ENCODE results near the gene SLC39A9.
"Not testable (repeated sequence)": the region's sequence is repeated elsewhere in the genome, so short reads cannot be mapped to it uniquely, and the experiment has no call there.

Gene SLC39A9

DNA sequence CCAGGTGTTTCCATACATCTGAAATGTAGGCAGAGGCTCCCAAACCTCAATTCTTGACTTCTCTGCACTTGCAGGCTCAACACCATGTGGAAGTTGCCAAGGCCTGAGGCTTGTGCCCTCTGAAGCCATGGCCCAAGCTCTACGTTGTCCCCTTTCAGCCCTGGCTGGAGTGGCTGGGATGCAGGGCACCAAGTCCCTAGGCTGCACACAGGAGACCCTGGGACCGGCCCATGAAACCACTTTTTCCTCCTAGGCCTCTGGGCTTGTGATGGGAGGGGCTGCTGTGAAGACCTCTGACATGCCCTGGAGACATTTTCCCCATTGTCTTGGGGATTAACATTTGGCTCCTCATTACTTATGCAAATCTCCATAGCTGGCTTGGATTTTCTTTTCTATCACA lies 79.6 kb downstream of the SLC39A9 start:
- DNase-seq (ENCODE audit: low read depth): not testable (repeated sequence)

DNA sequence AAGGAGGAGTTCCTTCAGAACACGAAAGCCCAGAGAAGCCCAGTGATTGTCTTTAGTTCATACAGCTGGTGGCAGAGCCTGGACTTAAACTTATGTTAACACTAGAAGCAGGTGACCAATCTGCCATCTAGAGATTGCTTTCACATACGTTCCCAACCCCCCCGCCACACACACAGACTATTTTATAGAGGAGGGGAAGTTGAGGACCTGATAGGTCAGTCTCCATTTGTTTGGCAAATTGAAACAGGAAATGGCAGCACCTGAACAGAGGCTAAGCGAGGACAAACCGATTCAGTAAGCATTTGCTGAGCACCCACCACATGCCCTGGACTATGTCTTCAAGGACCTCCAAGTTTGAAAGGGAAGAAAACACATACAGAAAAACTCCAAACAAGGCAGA lies 81.2 kb downstream of the SLC39A9 start:
- DNase-seq (ENCODE audit: low read depth): no peak

DNA sequence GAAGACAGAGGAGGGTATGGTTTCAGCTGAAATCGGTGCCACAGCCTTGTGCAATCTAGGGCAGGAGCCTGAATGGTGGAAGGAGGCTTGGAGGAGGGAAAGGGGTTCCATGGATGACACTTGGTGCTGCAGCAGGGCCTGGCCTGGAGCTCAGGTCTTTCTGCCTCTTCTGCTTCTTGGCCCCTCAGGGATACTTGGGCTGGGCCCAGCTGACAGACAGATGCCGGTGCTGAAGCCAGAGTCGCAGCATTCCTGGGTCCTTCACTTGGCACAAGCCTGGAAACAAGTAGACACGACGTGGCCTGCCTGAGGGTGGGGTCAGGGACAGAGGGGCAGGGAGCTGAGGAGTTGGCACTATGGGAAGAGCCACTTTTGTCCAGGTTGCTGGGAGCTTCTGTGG lies 81.6 kb downstream of the SLC39A9 start:
- no peak for DNase-seq (ENCODE audit: low read depth)

DNA sequence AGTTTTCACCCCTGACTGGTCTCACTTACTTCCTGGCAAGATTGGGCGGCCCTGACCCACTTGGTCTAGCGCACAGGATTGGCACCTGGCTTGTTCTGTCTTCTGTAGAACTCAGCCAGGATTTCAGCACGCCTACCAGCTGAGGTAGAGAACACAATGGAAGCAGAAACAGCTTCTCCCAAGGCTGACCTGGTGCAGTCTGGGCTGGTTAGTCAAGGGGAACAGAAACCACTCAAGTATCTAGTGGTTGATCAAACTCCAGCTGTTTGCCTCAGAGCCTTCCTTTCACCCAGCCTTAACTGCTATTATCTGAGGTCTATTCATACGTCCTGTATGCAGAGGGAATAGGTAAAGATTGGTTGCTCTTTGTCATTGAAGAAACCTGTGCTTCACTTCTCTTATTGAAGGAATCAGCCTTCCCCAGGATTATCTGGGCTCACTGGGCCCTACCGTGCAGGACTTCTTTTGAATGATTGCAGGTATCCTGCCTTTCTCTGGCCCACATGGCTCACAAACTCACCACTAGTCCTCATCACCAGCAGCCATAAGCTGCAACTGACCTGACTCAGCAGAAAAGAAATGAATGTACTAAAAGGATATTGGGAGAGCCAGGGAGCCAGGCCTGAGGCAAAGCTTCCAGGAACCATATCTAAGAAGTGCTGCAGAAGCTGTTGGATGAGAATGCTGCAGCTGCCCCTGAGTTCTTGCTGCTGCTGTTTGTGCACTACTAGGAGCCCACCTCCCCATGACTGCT lies 83.5 kb downstream of the SLC39A9 start:
- no peak for DNase-seq (ENCODE audit: low read depth)

DNA sequence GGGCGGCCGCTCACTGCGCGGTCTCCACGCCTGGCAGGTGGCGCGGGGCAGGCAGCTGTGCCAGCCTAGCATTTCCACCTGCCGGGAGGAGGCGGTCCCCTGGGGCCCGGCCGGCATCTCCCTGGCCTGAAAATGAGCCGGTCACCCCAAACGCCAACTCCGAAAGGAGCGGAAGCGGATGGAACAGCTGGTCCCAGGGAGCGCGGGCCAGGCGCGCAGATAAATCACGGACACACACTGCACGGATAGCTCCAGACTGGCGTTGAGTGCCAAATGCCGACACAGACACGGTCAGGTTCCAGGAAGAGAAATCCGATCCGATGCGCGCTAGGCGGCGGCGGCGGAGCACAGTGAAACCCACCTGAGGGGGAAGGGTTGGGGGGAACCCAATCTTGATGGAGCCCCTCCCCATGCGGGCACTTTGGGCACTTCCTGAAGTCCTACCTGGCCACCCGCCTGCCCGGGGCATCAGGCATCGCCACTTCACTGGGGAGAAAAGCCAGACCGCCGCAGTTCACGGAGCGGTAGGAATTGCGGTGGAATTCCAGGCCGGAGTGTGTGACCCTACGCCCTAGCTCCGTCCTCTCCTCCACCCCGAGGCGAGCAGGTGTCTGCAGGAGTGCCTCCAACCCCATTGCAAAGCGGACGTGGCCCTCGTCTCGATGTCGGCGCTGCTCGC lies 85.4 kb downstream of the SLC39A9 start:
- DNase-seq (ENCODE audit: low read depth): no peak

DNA sequence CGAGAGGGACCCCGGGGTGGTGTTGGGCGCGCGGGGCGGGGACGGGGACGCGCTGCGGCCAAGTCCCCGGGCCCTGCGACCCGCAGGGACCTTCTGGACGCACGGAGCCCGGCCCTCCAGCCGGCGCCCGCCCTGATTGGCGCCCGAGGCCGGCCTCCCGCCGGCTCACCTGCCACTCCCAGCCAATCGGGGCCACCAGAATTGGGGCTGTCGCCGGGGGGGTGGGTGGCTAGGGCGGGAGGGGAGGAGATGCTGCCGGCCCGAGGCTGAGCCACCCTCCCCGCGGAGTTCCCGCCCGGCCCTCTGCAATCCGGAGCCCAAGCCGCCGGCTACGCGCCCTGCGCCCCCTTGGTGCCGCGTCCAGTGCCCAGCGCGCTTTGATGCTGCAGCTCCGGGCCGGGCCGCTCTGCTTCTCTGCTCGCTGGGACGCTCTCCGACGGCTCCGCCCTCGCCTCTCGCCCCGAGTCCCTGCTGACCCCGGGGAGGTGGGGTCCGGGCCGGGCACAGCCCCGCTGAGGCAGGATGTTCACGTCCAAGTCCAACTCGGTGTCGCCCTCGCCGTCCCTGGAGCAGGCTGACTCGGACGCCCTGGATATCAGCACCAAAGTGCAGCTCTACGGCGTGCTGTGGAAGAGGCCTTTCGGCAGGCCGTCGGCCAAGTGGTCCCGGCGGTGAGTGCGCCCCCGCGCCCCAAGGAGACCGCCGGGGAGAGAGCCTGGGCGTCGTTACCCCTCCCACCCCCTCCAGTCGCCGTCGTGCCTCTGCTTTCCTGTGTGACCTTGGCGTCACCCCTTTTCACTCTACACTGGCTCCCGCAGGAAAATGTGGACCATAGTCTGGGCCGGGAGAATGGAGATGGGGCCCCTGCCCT lies 86.2 kb downstream of the SLC39A9 start, which contains the start of gene PLEKHD1:
Gene PLEKHD1, plus strand, starts transcription at position 285 of the 871 bp plus-strand sequence. Its CDS starts 238 bp downstream, at position 523.
- no peak for DNase-seq (ENCODE audit: low read depth)

DNA sequence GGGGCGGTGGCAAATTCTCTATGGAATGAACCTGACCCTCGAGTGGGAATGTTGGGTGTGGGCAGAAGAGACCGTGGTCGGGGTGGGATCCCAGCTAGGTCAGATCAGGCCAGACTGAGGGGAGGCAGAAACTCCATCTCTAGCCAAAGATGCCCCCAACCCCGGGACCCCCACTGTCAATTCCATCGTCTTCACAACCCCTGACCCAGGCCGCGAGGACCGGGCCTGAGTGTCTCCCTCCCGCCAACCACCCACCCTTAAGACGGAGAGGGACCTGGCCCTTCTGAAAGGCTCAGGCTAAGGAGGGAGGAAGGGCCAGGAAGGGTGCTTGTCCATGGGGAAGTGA lies 86.8 kb downstream of the SLC39A9 start:
- DNase-seq (ENCODE audit: low read depth): no peak

DNA sequence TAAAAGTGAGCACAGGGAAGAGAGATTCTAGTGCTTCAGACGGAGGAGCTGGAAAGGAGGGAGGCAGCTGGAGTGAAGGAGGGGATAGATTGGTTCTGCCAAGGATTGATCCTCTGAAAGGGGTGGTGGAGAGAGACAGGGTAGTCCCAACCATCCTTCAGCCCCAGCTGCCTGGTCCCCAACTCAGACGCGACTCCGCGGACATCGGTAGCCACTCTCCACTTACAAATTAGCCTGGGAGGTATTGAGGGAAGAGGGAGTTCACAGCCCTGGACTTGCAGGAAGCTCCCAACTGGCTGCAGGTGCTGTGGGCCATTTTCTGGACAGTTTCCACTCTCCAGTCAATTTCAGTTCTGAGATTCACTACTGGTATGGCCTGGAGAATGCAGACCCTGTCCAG lies 87.2 kb downstream of the SLC39A9 start:
- DNase-seq (ENCODE audit: low read depth): no peak

DNA sequence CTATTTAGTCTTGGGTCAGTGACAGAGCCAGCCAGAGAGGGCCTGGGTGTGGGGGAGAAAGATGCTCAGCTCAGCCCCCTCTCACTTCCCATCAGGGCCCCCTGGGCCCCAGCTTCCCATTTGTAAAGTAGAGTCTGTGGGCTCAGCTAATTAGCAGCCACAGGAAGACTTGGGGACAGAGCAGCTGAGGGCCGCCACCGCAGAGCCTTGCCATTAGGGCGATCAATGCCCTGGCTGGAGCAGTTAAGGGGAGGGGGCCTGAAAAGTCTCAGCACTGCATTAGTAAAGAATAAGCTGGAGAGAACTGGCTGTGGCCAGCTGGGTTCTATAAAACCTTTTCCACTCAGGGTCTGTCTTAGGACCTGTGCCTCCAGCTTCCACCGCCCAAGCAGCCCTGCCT lies 88.7 kb downstream of the SLC39A9 start:
- DNase-seq (ENCODE audit: low read depth): no peak

DNA sequence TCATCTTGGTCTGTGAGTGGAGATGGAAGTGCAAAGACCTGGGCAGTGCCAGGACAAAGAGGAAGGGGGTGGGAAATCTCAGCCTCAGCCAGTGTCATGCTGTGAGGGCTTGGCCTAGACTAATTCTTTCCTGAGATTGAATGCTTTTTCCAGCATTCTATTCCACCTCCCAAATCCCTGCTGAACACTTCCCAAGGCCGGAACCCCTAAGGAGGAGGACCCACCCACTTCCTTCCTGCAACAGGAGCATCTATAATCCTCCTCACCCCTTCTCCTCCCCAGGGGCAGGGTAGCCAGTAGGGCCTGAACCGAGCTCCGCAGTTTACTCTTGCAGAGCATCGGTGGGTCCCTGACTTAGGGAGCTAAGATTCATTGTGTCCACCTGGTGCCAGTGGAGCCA lies 89.3 kb downstream of the SLC39A9 start:
- DNase-seq (ENCODE audit: low read depth): no peak

DNA sequence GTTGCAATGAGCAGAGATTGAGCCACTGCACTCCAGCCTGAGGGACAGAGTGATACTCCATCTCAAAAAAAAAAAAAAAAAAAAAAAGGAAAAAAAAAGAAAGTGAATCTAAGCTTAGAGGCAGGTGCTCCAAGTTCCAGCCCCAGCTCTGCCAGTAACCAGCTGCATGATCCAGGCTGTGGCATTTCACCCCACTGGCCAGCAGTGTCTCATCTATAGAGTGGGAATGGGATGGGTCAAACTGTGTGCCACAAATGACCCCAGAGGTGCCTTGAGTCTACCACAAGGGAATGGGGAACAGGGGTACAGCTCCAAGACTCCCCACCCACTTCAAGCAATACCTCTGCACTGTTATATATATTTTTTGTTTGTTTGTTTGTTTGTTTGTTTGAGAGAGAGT lies 91.0 kb downstream of the SLC39A9 start:
- no peak for DNase-seq (ENCODE audit: low read depth)

DNA sequence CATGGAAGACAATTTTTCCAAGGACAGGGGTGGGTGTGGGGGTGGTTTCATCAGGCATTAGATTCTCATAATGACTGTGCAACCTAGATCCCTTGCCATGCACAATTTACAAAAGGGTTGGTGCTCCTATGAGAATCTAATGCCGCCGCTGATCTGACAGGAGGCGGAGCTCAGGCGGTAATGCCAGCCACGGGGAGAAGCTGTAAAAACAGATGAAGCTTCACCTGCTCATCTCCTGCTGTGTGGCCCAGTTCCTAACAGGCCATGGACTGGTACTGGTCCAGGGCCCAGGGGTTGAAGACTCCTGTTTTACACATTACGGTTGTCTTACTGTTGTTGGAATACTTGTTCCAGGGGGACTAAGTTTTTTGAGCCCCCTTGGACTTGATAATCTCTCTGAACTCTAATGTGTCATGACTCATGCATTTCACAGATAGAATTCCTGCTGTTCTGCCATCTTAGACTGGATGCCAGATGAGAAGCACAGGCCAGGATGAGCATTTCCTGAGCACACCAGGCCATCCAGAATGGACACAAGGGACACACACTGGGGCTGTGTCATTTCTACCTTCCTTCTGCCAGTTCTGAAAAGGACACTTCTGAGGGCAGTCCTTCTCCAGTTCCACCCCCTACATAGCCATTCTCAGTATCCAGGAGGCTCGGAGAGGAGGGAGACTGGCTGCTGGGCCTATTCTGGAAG lies 91.9 kb downstream of the SLC39A9 start:
- DNase-seq (ENCODE audit: low read depth): no peak

DNA sequence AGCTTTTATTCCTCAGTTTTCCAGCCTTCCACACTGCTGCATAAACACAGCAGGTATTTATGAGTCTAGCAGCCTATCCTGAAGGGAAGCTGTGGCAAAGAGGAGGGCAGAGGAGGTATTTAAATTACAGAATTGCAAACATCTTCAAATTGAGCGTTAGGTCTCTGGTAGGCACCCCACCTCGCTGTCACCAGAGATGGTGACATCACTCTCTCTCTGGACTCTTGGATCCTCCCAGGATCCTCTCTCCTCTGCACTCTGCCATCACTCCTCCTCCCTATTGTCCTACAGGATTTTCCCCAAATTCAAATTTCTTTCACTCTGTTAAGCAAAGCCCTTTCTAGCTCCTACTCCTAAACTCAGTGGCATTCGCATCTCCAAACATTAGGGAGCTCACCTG lies 92.7 kb downstream of the SLC39A9 start:
- DNase-seq (ENCODE audit: low read depth): no peak

DNA sequence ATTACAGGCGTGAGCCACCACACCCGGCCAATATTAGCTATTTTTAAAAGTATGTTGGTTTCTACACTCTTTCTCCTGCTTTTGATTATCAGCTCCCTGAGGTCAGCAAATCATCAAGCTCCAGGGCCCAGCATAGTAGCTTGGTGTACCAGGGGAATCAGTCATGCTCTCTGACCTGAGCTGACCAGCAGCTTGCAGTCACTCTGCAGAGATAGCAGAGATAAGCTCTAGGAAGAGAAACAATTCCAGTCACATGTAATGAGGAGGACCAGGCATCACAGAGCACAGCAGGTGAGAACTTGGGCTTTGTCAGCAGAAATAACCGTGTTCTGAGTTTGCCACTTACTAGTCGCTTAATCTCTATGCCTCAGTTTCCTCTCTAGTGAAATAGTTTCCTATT lies 94.5 kb downstream of the SLC39A9 start:
- no peak for DNase-seq (ENCODE audit: low read depth)

DNA sequence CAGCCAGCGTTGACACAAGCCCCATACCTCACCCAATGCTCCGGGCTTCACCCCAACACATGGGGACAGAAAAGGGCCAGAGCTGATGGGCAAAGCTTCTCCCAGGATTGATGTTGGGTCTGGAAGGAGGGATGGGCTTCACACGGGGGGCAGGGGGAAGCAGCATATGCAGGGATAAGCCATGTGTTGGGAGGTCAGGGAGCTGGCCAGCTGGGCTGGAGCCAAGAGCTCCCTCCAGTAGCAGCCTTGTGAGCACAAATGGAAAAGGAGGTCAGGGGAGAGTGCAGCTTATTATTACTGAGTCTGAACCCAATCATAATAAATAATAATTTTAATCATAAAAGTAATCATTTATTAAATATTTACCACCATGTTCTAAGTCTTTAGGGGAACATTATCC lies 95.3 kb downstream of the SLC39A9 start:
- no peak for DNase-seq (ENCODE audit: low read depth)

DNA sequence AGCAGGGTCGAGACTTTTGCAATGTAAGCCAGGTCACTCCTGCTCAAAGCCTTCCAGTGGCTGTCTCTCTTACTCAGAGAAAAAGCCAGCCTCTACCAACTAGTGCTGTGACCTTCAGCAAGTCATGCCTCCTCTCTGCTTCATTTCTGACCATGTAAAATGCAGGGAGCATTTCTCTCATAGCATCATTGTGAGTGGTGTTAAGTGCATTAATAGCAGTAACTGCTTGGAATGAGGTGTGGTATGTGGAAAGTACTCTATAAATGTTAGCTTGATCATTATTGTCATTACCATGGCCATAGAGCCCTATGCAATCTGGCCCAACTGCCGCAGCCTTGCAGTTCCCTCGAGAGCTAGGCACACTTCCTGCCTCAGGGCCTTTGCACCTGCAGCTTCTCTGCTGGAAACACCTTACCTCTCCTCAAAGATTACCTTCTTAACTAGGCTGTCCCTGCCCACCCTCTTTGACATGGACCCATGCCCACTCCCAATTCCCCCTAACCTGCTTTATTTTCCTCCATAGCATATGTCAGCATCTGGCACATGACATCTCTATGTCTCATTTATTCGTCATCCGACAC lies 96.9 kb downstream of the SLC39A9 start:
- no peak for DNase-seq (ENCODE audit: low read depth)

DNA sequence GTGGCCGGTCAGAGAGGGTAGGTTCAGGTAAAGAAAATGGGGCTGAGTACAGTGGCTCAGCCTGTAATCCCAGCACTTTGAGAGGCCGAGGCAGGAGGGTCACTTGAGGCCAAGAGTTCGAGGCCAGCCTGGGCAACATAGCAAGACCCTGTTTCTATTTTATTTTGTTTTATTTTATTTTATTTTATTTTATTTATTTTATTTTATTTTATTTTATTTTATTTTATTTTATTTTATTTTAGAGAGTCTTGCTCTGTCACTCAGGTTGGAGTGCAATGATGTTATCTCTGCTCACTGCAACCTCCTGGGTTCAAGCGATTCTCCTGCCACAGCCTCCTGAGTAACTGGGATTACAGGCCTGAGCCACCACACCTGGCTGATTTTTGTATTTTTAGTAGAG lies 99.4 kb downstream of the SLC39A9 start:
- DNase-seq (ENCODE audit: low read depth): not testable (repeated sequence)

DNA sequence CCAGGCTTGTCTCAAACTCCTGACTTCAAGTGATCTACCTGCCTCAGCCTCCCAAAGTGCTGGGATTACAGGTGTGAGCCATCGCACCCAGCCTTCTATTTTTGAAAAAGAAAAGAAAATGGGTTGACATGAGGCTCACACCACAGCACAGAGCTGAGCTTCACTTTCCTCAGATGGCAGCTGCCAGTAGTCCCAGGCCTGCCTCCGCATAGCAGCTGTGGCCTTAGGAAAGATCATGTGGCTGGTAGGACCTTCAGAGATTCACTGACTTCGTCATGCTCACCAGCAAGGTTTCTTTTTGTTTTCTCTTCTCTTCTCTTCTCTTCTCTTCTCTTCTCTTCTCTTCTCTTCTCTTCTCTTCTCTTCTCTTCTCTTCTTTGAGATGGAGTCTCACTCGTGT lies 99.8 kb downstream of the SLC39A9 start:
- DNase-seq (ENCODE audit: low read depth): not testable (repeated sequence)

DNA sequence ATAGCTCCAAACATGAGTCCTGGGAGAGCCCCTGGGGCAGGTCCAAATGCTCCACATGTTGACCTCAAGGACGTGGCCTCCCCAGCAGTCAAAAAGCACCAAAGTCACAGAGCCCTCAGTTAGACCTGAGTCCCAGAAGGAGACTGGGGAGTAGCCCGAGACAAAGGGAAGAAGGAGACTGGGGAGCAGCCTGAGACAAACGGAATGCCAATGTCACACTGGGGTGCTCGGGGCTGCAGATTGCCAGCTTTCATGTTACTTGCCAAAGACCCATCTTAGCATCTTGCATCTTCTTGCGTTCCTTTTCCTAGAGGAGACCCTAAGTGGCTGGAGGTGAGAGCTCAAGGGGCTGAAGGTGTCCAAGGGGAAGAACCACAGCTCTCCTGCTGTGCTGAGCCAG lies 100.9 kb downstream of the SLC39A9 start:
- DNase-seq (ENCODE audit: low read depth): no peak

DNA sequence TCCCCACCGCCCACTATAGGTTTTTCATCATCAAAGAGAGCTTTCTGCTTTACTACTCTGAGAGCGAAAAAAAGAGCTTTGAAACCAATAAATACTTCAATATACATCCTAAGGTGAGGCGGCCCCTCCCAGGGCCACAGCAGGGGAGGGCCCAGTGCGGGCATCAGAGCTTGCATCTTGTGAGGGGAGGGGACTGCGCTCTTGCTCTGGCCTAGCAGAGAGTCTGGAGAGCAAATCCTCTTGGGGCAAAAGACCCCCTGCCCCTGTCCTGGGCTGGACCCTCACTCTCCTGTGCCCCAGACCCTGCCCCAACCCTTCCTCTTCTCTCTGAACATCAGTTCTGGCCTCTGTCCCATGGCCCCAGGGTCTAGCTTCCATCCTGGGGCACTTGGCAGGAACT lies 101.6 kb downstream of the SLC39A9 start:
- DNase-seq (ENCODE audit: low read depth): no peak

DNA sequence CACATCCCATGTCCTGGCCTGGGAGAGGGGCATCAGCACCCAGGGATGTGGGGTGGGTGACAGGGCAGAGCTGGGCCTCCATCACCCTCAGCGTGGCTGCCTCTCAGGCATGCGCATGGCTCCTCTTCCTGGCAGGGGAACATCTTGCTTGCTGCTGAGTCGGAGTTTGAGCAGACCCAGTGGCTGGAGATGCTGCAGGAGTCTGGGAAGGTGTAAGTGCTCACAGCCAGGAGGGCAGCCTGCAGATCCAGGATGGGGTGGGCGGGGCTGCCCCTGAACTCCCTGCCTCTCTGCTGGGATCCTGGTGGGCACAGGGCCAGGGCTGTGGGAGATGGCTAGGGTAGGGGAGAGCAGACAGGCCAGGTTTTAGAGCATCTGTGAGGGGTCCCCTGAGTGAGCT lies 102.2 kb downstream of the SLC39A9 start:
- no peak for DNase-seq (ENCODE audit: low read depth)

DNA sequence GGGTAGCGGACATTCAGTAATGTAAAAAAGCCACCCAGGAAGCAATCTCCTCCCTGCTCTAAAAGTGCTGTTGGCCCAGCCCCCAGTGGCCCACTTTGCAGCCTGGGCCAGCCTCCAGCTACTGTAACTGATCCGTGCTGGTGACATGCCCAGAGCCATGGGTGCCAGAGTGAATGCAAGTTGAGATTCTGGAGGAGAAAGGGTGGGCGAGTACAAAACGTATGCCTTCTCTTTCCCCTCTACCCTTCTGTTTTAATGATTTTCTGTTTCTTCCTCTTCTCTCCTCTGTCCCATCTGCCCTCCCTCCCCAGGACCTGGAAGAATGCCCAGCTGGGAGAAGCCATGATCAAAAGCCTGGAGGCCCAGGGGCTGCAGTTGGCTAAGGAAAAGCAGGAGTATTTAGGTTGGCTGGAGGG lies 102.9 kb downstream of the SLC39A9 start:
- DNase-seq (ENCODE audit: low read depth): no peak

All from non-pigmented ciliary epithelial cell (primary cell).